Fibroblast of villous mesenchyme (primary cell): ENCODE data around the gene SYT12. TPM values are rescaled to one million over a fixed set of nuclear protein-coding genes. Genes with fewer than 3 reads are reported as not detected.
A peak's percentile ranks its signal among the peaks of the same experiment; 100 is the strongest.

Source experiments
- DNase-seq: peaks from one replicate; pipeline ENCODE4 v3.0.0-alpha.2; 2010; ENCODE audit warnings: low read depth
- H3K4me3 ChIP-seq: 2 replicates; pipeline ENCODE4 v1.5.1; 2011; ENCODE audit warnings: low read depth, mild to moderate bottlenecking, low read length
- total RNA-seq: library from RNA; depleted of rRNA; stranded (reverse); fragments of >200 nt; gene quantifications from 2 replicates; pipeline ENCODE4 v1.2.3, GENCODE V29; 2012
- TF ChIP-seq, protein P1 (sequence below): IDR thresholded peaks from 2 replicates; pipeline ENCODE4 v1.5.1; 2012; ENCODE audit warnings: low read depth, mild to moderate bottlenecking, low read length; ENCODE audit not compliant: insufficient read depth

SYT12 gene
- total RNA-seq, 1 donor = 0.43 TPM

DNA sequence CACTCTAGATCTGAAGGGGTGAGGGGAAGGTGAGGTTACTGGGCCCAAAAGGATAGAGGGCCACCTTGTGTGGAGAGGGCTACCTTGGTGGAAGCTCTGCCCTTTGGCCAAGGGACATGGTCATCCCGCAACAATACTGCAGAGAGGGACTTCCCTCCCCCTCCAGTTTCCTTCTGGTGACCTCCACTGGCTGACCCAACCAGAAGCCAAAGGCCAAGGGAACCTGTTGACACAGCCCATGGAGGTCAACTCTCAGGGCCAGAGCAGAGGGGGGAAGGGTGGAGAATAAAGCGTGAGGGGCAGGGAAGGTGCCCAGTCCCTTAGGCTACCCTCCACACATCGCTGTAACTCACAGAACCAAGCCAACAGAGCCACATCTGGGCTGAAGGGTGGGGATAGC lies 18.7 kb downstream of the SYT12 start:
- no peak overlapping the region for H3K4me3 ChIP-seq
- TF ChIP-seq, protein P1, sequence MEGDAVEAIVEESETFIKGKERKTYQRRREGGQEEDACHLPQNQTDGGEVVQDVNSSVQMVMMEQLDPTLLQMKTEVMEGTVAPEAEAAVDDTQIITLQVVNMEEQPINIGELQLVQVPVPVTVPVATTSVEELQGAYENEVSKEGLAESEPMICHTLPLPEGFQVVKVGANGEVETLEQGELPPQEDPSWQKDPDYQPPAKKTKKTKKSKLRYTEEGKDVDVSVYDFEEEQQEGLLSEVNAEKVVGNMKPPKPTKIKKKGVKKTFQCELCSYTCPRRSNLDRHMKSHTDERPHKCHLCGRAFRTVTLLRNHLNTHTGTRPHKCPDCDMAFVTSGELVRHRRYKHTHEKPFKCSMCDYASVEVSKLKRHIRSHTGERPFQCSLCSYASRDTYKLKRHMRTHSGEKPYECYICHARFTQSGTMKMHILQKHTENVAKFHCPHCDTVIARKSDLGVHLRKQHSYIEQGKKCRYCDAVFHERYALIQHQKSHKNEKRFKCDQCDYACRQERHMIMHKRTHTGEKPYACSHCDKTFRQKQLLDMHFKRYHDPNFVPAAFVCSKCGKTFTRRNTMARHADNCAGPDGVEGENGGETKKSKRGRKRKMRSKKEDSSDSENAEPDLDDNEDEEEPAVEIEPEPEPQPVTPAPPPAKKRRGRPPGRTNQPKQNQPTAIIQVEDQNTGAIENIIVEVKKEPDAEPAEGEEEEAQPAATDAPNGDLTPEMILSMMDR = no peak
- DNase-seq = no peak

DNA sequence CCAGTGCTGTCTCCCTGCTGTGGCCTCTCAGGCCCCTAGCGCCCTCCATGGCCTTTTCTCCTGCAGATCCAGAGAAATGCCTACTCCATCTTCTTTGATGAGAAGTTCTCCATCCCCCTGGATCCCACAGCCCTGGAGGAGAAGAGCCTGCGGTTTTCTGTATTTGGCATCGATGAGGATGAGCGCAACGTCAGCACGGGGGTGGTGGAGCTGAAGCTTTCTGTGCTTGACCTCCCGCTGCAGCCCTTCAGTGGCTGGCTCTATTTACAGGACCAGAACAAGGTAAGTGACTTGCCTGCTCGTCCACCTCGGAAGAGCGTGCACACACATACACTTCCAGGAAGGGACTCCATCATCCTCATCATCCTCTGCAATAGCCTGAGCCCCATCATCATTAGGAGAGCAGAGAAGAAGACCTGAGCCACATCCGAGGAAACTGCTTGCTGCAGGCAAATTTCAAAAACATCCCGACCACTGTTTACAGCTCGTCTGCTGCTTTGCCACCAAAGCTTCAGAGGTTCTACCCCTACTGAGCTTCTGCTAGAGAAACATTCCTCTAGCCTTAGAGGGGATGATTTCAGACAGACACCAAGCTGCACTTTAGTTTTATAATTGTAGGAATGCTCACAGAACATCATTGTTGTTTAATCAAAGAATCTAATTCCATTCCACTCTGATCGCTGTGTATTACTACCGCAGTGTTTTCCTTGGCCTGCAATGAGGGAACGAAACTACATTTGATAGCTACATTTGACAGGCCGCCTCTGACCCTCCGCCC lies 20.8 kb downstream of the SYT12 start:
- no peak for DNase-seq
- TF ChIP-seq, protein P1 = no peak
- no peak overlapping the region for H3K4me3 ChIP-seq

DNA sequence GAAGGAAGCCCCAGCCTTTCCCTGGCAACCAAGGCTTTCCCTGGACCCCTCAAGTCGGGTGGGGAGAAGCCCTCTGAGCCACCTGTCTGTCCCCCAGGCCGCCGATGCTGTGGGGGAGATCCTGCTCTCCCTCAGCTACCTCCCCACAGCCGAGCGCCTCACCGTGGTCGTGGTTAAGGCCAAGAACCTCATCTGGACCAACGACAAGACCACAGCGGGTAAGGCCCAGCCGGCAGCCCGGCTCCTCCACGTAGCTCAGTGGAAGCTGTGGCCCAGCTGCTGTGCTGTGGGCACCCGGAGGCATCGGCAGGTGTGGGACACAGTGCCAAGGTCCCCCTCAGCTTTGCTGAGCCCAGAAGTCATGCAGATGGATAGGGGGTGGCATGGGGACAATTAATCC lies 21.6 kb downstream of the SYT12 start:
- TF ChIP-seq, protein P1 = no peak
- H3K4me3 ChIP-seq = no peak overlapping the region
- no peak for DNase-seq

DNA sequence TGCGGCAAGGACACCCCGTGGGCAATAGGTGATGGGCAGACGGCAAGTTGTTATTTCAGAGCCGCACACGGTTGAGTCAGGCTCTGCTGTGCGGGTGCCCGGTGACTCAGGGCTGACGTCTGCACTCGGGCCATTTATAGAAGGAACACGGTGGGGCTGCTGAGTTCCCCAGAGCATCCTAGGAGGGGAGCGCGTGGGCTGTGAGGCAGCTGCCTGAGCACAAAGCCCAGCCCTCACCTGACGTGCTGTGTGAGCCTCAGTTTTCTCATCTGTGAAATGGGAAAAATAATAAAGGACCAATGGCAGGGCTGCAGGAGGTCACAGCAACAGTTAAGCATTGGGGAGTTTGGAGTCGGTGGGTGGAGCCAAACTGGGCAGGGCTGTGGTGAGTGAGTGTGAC lies 22.4 kb downstream of the SYT12 start:
- no peak overlapping the region for H3K4me3 ChIP-seq
- peak; percentile 70 for DNase-seq
- TF ChIP-seq, protein P1 = no peak

DNA sequence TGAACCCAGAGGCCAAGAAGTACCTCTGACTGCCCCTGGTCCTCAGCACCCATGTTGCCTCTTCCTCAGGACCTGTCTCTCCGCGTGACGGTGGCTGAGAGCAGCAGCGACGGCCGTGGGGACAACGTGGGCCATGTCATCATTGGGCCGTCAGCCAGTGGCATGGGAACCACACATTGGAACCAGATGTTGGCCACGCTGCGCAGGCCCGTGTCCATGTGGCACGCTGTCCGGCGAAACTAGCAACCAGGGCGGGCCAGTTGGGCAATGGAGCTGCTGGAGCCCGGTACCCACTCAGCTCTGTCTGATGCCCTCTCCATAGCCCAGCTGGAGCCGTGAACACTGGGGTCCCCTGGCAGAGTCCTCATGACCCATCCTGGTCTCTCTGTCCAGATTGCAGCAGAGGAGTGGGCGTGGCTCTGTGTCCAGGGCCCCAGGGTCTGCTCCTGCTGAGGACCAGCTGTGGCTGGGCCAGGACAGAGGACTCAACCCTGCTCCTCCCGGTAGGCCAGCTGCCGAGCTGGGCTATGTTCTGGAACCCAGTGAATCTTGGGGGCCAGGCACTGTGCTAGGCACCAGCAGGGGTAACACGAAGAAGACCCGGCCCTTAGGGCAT lies 25.7 kb downstream of the SYT12 start:
- no peak overlapping the region for H3K4me3 ChIP-seq
- TF ChIP-seq, protein P1 = no peak
- no peak for DNase-seq

DNA sequence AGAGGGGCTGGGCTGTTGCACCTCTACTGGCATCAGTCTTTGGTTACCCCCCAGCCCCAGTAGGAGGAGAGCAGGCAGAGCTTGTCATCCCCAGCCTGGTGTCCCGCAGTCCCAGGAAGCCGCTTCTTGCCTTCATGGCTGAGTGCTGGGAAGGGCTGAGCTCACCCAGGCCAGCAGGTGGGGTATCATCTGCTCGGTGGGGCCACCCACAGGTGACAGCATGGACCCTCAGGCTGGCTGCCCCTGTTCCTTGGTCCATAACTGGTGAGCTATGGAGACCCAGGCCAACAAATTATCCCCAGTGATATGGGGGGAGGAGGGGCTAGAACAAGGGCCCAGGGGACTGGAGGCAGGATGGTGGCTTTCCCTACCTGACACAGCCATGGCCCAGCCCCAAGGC lies 27.2 kb downstream of the SYT12 start:
- DNase-seq = no peak
- H3K4me3 ChIP-seq = no peak overlapping the region
- TF ChIP-seq, protein P1 = no peak
